CMK (cell line): Measurements from ENCODE around the gene ECHDC1.
"Not testable (repeated sequence)": the region's sequence is repeated elsewhere in the genome, so short reads cannot be mapped to it uniquely, and the experiment has no call there.

ENCODE experiments used
- DNase-seq: peaks from one replicate; pipeline ENCODE4 v3.0.0-alpha.2; 2010; ENCODE audit warnings: low read depth

The ECHDC1 gene

GRCh38 chr6:127342946-127343808 is at the start of gene ECHDC1:
TSS of gene ECHDC1 (minus strand) at chr6:127343609. CDS start at chr6:127331028, 12,581 bp downstream.
- peak; percentile 48 for DNase-seq

- no peak for DNase-seq
These were observed 48.9 kb upstream of the ECHDC1 start for GRCh38 chr6:127392301-127392700.

GRCh38 chr6:127391094-127391953 is 47.9 kb upstream of the ECHDC1 start:
- no peak for DNase-seq

GRCh38 chr6:127389706-127390105 is 46.3 kb upstream of the ECHDC1 start:
- DNase-seq = no peak

- DNase-seq = no peak
These were observed 42.4 kb upstream of the ECHDC1 start for GRCh38 chr6:127385668-127386430.

- not testable (repeated sequence) for DNase-seq
These were observed 41.4 kb upstream of the ECHDC1 start for GRCh38 chr6:127384848-127385247.

- no peak for DNase-seq
These were observed 40.6 kb upstream of the ECHDC1 start for GRCh38 chr6:127383988-127384387.

- DNase-seq = no peak
These were observed 39.0 kb upstream of the ECHDC1 start for GRCh38 chr6:127382413-127382812.

- no peak for DNase-seq
These were observed 38.0 kb upstream of the ECHDC1 start for GRCh38 chr6:127381384-127381783.

- DNase-seq = no peak
These were observed 33.3 kb upstream of the ECHDC1 start for GRCh38 chr6:127376685-127377084.

- DNase-seq = no peak
These were observed 23.6 kb upstream of the ECHDC1 start for GRCh38 chr6:127367023-127367375.

- DNase-seq = no peak
These were observed 23.0 kb upstream of the ECHDC1 start for GRCh38 chr6:127366282-127367022.

- DNase-seq = no peak
These were observed 22.5 kb upstream of the ECHDC1 start for GRCh38 chr6:127365874-127366273.

GRCh38 chr6:127352524-127352923 is 9.1 kb upstream of the ECHDC1 start:
- DNase-seq = no peak

GRCh38 chr6:127349980-127350379 is 6.6 kb upstream of the ECHDC1 start:
- DNase-seq = no peak

- no peak for DNase-seq
These were observed 4.7 kb upstream of the ECHDC1 start for GRCh38 chr6:127348028-127348661.

- DNase-seq = no peak
These were observed 3.8 kb upstream of the ECHDC1 start for GRCh38 chr6:127347178-127347577.

GRCh38 chr6:127345521-127345920 is 2.1 kb upstream of the ECHDC1 start:
- no peak for DNase-seq

GRCh38 chr6:127343809-127344659 is 625 bp upstream of the ECHDC1 start:
- no peak for DNase-seq

- DNase-seq = no peak
These were observed 988 bp downstream of the ECHDC1 start for GRCh38 chr6:127342296-127342945.
